Naive B cell (primary cell): ENCODE results near the gene ABHD8. TPM values are rescaled to one million over a fixed set of nuclear protein-coding genes. Genes with fewer than 3 reads are reported as not detected.

Experiments
- ATAC-seq, 2 donors: fragments of 150-1000 bp; cut with Tn5 transposase; 2 replicates each; pipeline ENCODE4 v1.10.0; 2021; ENCODE audit warnings: low read depth in 2 of 2, mild to moderate bottlenecking in 2 of 2, moderate library complexity in 2 of 2
- DNase-seq: peaks from one replicate; pipeline ENCODE4 v3.0.0; 2022
- H3K27ac Mint-ChIP-seq, 6 donors: one replicate each; pipeline ENCODE4 v1.8.0; 2020 to 2022; ENCODE audit warnings: mild to moderate bottlenecking in 6 of 6, mixed read lengths in 6 of 6, moderate library complexity in 5 of 6, inconsistent platforms in 2 of 6
- H3K27me3 Mint-ChIP-seq, 3 donors: one replicate each; pipeline ENCODE4 v1.8.0; 2021 to 2022; ENCODE audit warnings: mixed read lengths in 3 of 3, mild to moderate bottlenecking in 1 of 3
- H3K36me3 Mint-ChIP-seq, 2 donors: one replicate each; pipeline ENCODE4 v1.8.0; 2020 to 2022; ENCODE audit warnings: mixed read lengths in 2 of 2, inconsistent platforms in 1 of 2, mild to moderate bottlenecking in 1 of 2
- H3K4me1 Mint-ChIP-seq, 3 donors: one replicate each; pipeline ENCODE4 v1.8.0; 2020 to 2022; ENCODE audit warnings: mixed read lengths in 3 of 3, inconsistent platforms in 1 of 3, mild to moderate bottlenecking in 1 of 3, moderate library complexity in 1 of 3
- H3K4me3 Mint-ChIP-seq, 8 donors: one replicate each; pipeline ENCODE4 v1.8.0; 2020 to 2022; ENCODE audit warnings: mild to moderate bottlenecking in 8 of 8, mixed read lengths in 8 of 8, moderate library complexity in 8 of 8, inconsistent platforms in 2 of 8
- H3K9me3 Mint-ChIP-seq, 7 donors: one replicate each; pipeline ENCODE4 v1.8.0; 2020 to 2022; ENCODE audit warnings: mixed read lengths in 7 of 7, mild to moderate bottlenecking in 5 of 7, inconsistent platforms in 2 of 7, moderate library complexity in 1 of 7
- polyA plus RNA-seq, 6 donors: library from polyadenylated mRNA; unstranded; fragments of 300-500 nt; fragmentation: Illumina TruSeq; gene quantifications; one replicate each; pipeline ENCODE4 v1.2.3, GENCODE V29; 2021; ENCODE audit warnings: low read depth in 6 of 6

The ABHD8 gene
- 1 to 10 TPM; 6.4 to 8.6 (median 7.4) TPM for polyA plus RNA-seq

- H3K4me1 Mint-ChIP-seq, result peaks cover 22 to 51% (median 29%) of the 10 kb centered on the region in 3 donors
- H3K36me3 Mint-ChIP-seq, result no peaks in the 10 kb centered on the region
- H3K27me3 Mint-ChIP-seq, result no peaks in the 10 kb centered on the region
- H3K9me3 Mint-ChIP-seq, result peaks cover 0 to 1% (median 0%) of the 10 kb centered on the region in 7 donors
- ATAC-seq, result peak; percentile 65 to 67
- DNase-seq, result peak; percentile 91
- H3K27ac Mint-ChIP-seq, result peak within 1 kb of the TSS; percentile 49 to 75 (median 68)
- H3K4me3 Mint-ChIP-seq, result peak within 1 kb of the TSS; percentile 78 to 94 (median 89)
These were observed at the start of gene ABHD8 for GRCh38 chr19:17303167-17303939. ABHD8 (minus strand) TSS chr19:17303425; CDS start chr19:17301616, 1,809 bp downstream.

GRCh38 chr19:17352608-17353280, 49.5 kb upstream of the ABHD8 start:
- Mint-ChIP-seq H3K36me3 (no peaks in the 10 kb centered on the region), H3K4me3 (no peak overlapping the region), H3K4me1 (peaks cover 0 to 14% (median 5%) of the 10 kb centered on the region in 3 donors), H3K9me3 (no peaks in the 10 kb centered on the region), H3K27me3 (peaks cover 25 to 57% (median 37%) of the 10 kb centered on the region in 3 donors), H3K27ac (no peak overlapping the region)
- DNase-seq (no peak), ATAC-seq (no peak)

- Mint-ChIP-seq H3K27ac (no peak overlapping the region), H3K9me3 (no peaks in the 10 kb centered on the region), H3K27me3 (peaks cover 27 to 65% (median 42%) of the 10 kb centered on the region in 3 donors), H3K36me3 (no peaks in the 10 kb centered on the region), H3K4me3 (peak overlapping the region in 1 of 8 donors; percentile 66), H3K4me1 (peaks cover 5 to 14% (median 6%) of the 10 kb centered on the region in 3 donors)
- DNase-seq (no peak), ATAC-seq (no peak)
These were observed 48.7 kb upstream of the ABHD8 start for GRCh38 chr19:17351815-17352435.

GRCh38 chr19:17348700-17349099, 45.5 kb upstream of the ABHD8 start:
- no peak overlapping the region for H3K27ac Mint-ChIP-seq
- peaks cover 27 to 66% (median 39%) of the 10 kb centered on the region in 3 donors for H3K27me3 Mint-ChIP-seq
- H3K4me3 Mint-ChIP-seq, result no peak overlapping the region
- peaks cover 9 to 22% (median 16%) of the 10 kb centered on the region in 3 donors for H3K4me1 Mint-ChIP-seq
- ATAC-seq (no peak), DNase-seq (no peak)
- H3K36me3 Mint-ChIP-seq, result no peaks in the 10 kb centered on the region
- no peaks in the 10 kb centered on the region for H3K9me3 Mint-ChIP-seq

- no peak for DNase-seq
- no peak for ATAC-seq
- Mint-ChIP-seq H3K27me3 (peaks cover 22 to 58% (median 31%) of the 10 kb centered on the region in 3 donors), H3K9me3 (no peaks in the 10 kb centered on the region), H3K4me1 (peaks cover 4 to 22% (median 17%) of the 10 kb centered on the region in 3 donors), H3K4me3 (no peak overlapping the region), H3K27ac (peak overlapping the region in 1 of 6 donors; percentile 53), H3K36me3 (no peaks in the 10 kb centered on the region)
These were observed 44.7 kb upstream of the ABHD8 start for GRCh38 chr19:17347877-17348276.

- H3K9me3 Mint-ChIP-seq, result no peaks in the 10 kb centered on the region
- DNase-seq (no peak), ATAC-seq (no peak)
- H3K4me1 Mint-ChIP-seq, result peaks cover 4 to 22% (median 19%) of the 10 kb centered on the region in 3 donors
- H3K27ac Mint-ChIP-seq, result no peak overlapping the region
- no peaks in the 10 kb centered on the region for H3K36me3 Mint-ChIP-seq
- peak overlapping the region in 1 of 8 donors; percentile 22 for H3K4me3 Mint-ChIP-seq
- peaks cover 22 to 53% (median 26%) of the 10 kb centered on the region in 3 donors for H3K27me3 Mint-ChIP-seq
These were observed 44.1 kb upstream of the ABHD8 start for GRCh38 chr19:17347361-17347760.

GRCh38 chr19:17346109-17346671, 43.0 kb upstream of the ABHD8 start:
- Mint-ChIP-seq H3K9me3 (no peaks in the 10 kb centered on the region), H3K36me3 (no peaks in the 10 kb centered on the region), H3K4me1 (peaks cover 4 to 19% (median 14%) of the 10 kb centered on the region in 3 donors), H3K4me3 (peak overlapping the region in 1 of 8 donors; percentile 36), H3K27ac (no peak overlapping the region), H3K27me3 (peaks cover 14 to 42% (median 14%) of the 10 kb centered on the region in 3 donors)
- DNase-seq (peak; percentile 73), ATAC-seq (peak; percentile 90 to 97)

GRCh38 chr19:17341845-17342244, 38.6 kb upstream of the ABHD8 start:
- Mint-ChIP-seq H3K4me1 (peaks cover 12 to 27% (median 21%) of the 10 kb centered on the region in 3 donors), H3K27me3 (peaks cover 0 to 4% (median 0%) of the 10 kb centered on the region in 3 donors)

GRCh38 chr19:17341386-17341785, 38.2 kb upstream of the ABHD8 start:
- Mint-ChIP-seq H3K27ac (no peak overlapping the region), H3K4me1 (peaks cover 16 to 30% (median 21%) of the 10 kb centered on the region in 3 donors), H3K9me3 (no peaks in the 10 kb centered on the region), H3K27me3 (peaks cover 0 to 3% (median 0%) of the 10 kb centered on the region in 3 donors), H3K36me3 (no peaks in the 10 kb centered on the region), H3K4me3 (peak overlapping the region in 3 of 8 donors; percentile 15 to 41 (median 40))
- no peak for DNase-seq
- ATAC-seq, result no peak

More at GRCh38 chr19:17341845-17342244, 38.6 kb upstream of the ABHD8 start:
- ATAC-seq, result no peak
- no peak for DNase-seq
- no peaks in the 10 kb centered on the region for H3K36me3 Mint-ChIP-seq
- H3K27ac Mint-ChIP-seq, result no peak overlapping the region
- peak overlapping the region in 1 of 8 donors; percentile 41 for H3K4me3 Mint-ChIP-seq
- H3K9me3 Mint-ChIP-seq, result no peaks in the 10 kb centered on the region

GRCh38 chr19:17340871-17341357, 37.7 kb upstream of the ABHD8 start:
- Mint-ChIP-seq H3K4me1 (peaks cover 12 to 26% (median 16%) of the 10 kb centered on the region in 3 donors), H3K27ac (no peak overlapping the region), H3K36me3 (no peaks in the 10 kb centered on the region), H3K27me3 (no peaks in the 10 kb centered on the region), H3K9me3 (no peaks in the 10 kb centered on the region), H3K4me3 (peak overlapping the region in 1 of 8 donors; percentile 40)
- ATAC-seq, result no peak
- DNase-seq, result no peak

GRCh38 chr19:17340302-17340870, 37.2 kb upstream of the ABHD8 start:
- H3K4me3 Mint-ChIP-seq, result peak overlapping the region in 3 of 8 donors; percentile 9 to 20 (median 15)

GRCh38 chr19:17339088-17339741, 36.0 kb upstream of the ABHD8 start:
- H3K9me3 Mint-ChIP-seq, result no peaks in the 10 kb centered on the region
- peaks cover 19 to 35% (median 27%) of the 10 kb centered on the region in 3 donors for H3K4me1 Mint-ChIP-seq
- ATAC-seq, result no peak
- no peak for DNase-seq
- peak overlapping the region in 7 of 8 donors; percentile 60 to 97 (median 84) for H3K4me3 Mint-ChIP-seq
- no peaks in the 10 kb centered on the region for H3K36me3 Mint-ChIP-seq
- peak overlapping the region in 1 of 6 donors; percentile 22 for H3K27ac Mint-ChIP-seq
- H3K27me3 Mint-ChIP-seq, result no peaks in the 10 kb centered on the region

More at GRCh38 chr19:17340302-17340870, 37.2 kb upstream of the ABHD8 start:
- DNase-seq, result no peak
- no peaks in the 10 kb centered on the region for H3K9me3 Mint-ChIP-seq
- H3K27ac Mint-ChIP-seq, result no peak overlapping the region
- H3K4me1 Mint-ChIP-seq, result peaks cover 12 to 25% (median 20%) of the 10 kb centered on the region in 3 donors
- no peaks in the 10 kb centered on the region for H3K27me3 Mint-ChIP-seq
- H3K36me3 Mint-ChIP-seq, result no peaks in the 10 kb centered on the region
- no peak for ATAC-seq
